Choroid plexus epithelial cell (primary cell): ENCODE measurements around the gene TSPEAR.

Experiments used
- DNase-seq: peaks from one replicate; pipeline ENCODE4 v3.0.0-alpha.2; 2010; ENCODE audit warnings: low read depth
- H3K4me3 ChIP-seq: 2 replicates; pipeline ENCODE4 v1.5.1; 2011; ENCODE audit warnings: low read depth, mild to moderate bottlenecking, control low read depth, low read length, moderate library complexity
- CTCF ChIP-seq: conservative IDR thresholded peaks from 2 replicates; pipeline ENCODE4 v1.5.1; 2011; ENCODE audit warnings: low read depth, mild to moderate bottlenecking, control low read depth, inconsistent platforms, low read length, moderate library complexity

The TSPEAR gene

GRCh38 chr21:44466996-44467858, 244.1 kb downstream of the TSPEAR start:
- no peak overlapping the region for H3K4me3 ChIP-seq
- no peak for TF ChIP-seq CTCF
- no peak for DNase-seq

DNA sequence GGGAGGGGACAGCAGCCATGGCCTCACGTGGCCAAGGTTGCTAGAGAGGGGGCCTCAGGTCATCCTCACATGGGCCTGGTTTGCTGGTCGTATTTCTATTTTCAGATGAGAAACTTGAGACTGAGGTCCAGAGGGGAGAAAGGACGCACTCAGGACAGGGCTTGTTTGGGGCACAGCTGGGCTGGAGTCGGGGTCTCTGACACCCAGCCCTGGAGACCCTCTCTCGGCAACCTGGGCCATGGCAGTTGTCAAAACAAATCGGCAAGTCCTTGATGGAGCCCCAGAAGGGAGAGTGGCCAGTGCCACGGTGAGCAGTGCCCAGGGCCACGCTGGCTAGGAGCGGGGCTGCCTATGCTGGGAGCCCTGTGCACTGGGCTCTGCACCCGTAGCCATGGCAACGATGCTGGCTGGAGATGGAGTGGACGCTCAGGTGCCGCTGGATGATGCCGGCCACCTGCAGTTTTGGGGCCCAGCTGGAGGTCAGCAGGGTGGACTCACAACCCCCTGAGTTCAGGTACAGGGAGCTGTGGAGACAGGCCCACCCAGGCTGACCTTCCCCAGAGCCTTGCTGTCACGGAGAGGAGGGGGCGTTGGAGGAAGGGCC, 244.9 kb downstream of the TSPEAR start:
- DNase-seq: no peak
- TF ChIP-seq CTCF: no peak
- no peak overlapping the region for H3K4me3 ChIP-seq

- no peak overlapping the region for H3K4me3 ChIP-seq
- no peak for TF ChIP-seq CTCF
- DNase-seq: no peak
These were observed 247.0 kb downstream of the TSPEAR start for GRCh38 chr21:44464351-44464750.

- no peak for TF ChIP-seq CTCF
- DNase-seq: no peak
These were observed 247.6 kb downstream of the TSPEAR start for GRCh38 chr21:44463724-44464123.

DNA sequence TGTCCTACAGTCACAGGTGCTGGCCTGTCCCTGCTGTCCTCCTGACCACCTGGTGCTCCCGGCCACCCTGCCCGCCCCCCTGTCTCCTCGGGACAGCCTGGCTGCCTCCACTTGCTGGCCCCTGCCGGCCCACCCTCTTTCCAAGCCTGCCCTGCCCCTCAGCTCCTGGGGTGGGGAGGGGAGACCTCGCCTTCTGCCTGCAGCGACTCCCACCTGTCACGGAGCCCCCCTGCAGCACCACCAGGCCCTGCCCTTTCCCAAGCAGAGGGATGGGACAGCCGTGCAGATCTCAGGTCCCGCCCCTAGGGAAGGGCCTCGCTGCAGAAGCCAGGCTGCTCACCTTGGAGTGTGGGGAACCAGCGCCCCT, 248.6 kb downstream of the TSPEAR start:
- DNase-seq: no peak
- H3K4me3 ChIP-seq: no peak overlapping the region
- no peak for TF ChIP-seq CTCF

More at GRCh38 chr21:44463724-44464123, 247.6 kb downstream of the TSPEAR start:
- H3K4me3 ChIP-seq: no peak overlapping the region

DNA sequence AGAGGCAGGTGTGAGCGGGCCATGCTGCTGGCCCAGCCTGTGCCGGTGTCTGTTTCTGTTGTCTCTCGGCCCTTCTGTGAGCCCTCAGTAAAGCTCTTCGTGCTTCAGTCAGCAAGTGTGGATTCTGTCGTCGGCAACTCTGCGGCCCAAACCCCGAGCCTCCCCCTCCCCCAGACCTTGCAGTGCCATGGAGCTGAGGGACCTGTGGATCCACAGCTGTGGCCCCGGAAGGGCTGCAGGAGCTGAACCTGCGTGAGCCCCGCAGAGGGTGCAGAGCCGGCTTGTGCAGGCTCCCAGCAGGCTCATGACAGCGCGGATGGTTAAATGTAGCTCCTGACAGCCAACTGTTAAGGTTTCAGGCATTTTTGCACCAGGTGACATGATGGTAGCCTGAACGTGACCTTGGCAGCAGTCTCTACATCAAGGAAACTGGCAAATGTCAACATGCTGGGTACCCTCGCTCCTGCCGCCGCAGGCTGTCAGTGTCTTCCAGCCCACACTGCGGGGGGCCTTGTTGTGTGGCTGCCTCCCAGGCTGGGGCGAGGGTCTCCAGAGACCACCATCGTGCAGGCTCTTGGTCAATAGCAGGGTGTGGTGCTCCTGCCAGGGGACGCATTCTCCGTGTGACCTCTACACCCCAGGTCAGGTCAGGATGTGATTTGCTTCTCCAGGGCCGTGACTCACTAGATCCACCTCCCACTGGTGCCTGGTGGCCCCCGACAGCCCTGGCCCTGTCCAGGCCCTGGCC, 249.1 kb downstream of the TSPEAR start:
- H3K4me3 ChIP-seq: no peak overlapping the region
- no peak for TF ChIP-seq CTCF
- no peak for DNase-seq
